K562 (cell line): ENCODE results near the gene TRUB1.

ENCODE experiments used
- BRCA1 ChIP-seq, 2 experiments: fragments of 450-650 bp in 1 of 2; sonication (generic) in 1 of 2; formaldehyde crosslinking in 1 of 2; IDR thresholded peaks; 2 replicates each; pipeline versions ENCODE4 v1.5.0 to v1.6.1; 2017 to 2020; ENCODE audit warnings: mild to moderate bottlenecking in 1 of 2, missing genetic modification reagents in 1 of 2
- TF ChIP-seq, protein P1 (sequence below), 3 experiments: fragments of 200-800 bp in 1 of 3; sonication (Bioruptor generic) in 1 of 3; sonication (generic) in 1 of 3; formaldehyde crosslinking in 1 of 3; IDR thresholded peaks; 2 replicates each; pipeline versions ENCODE4 v1.6.1 to v1.8.0; 2016 to 2022; ENCODE audit warnings: mild to moderate bottlenecking in 2 of 3, missing compliant biosample characterization in 2 of 3, missing genetic modification characterization in 2 of 3, missing genetic modification reagents in 1 of 3
- TF ChIP-seq, protein P2 (sequence below), 3 experiments: IDR thresholded peaks in 2 of 3; conservative IDR thresholded peaks in 1 of 3; 2 replicates each; pipeline ENCODE4 v1.5.1; 2011 to 2012; ENCODE audit warnings: low read length in 3 of 3, mild to moderate bottlenecking in 3 of 3, control low read depth in 2 of 3, improper control_type of control experiment in 1 of 3, inconsistent platforms in 1 of 3, low read depth in 1 of 3, mixed read lengths in 1 of 3, moderate library complexity in 1 of 3; ENCODE audit not compliant: insufficient read depth in 2 of 3

DNA sequence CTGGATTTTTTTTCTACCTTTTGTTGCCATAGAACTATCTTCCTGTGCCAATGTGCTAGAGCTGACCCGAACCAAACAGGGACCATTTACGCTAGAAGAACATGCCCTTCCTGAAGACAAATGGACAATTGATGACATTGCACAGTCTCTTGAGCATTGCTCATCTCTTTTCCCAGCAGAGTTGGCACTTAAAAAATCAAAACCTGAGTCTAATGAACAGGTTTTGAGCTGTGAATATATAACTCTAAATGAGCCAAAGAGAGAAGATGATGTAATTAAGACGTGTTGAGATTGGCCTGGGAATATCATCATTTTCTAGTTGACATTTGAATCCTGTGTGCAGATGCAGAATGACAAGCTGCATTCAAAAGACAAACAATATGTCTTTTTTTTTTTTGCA, 37.1 kb downstream of the TRUB1 start:
- TF ChIP-seq, protein P1, sequence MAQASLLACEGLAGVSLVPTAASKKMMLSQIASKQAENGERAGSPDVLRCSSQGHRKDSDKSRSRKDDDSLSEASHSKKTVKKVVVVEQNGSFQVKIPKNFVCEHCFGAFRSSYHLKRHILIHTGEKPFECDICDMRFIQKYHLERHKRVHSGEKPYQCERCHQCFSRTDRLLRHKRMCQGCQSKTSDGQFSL (CRISPR knock-in tag; IDR thresholded peaks at IDR 0.05): no peak
- TF ChIP-seq, protein P1 (tag; IDR thresholded peaks at IDR 0.05): no peak
- TF ChIP-seq, protein P2, sequence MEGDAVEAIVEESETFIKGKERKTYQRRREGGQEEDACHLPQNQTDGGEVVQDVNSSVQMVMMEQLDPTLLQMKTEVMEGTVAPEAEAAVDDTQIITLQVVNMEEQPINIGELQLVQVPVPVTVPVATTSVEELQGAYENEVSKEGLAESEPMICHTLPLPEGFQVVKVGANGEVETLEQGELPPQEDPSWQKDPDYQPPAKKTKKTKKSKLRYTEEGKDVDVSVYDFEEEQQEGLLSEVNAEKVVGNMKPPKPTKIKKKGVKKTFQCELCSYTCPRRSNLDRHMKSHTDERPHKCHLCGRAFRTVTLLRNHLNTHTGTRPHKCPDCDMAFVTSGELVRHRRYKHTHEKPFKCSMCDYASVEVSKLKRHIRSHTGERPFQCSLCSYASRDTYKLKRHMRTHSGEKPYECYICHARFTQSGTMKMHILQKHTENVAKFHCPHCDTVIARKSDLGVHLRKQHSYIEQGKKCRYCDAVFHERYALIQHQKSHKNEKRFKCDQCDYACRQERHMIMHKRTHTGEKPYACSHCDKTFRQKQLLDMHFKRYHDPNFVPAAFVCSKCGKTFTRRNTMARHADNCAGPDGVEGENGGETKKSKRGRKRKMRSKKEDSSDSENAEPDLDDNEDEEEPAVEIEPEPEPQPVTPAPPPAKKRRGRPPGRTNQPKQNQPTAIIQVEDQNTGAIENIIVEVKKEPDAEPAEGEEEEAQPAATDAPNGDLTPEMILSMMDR (IDR thresholded peaks at IDR 0.05 in 2 of 3, conservative IDR thresholded peaks at IDR 0.05 in 1 of 3; ENCODE audit: insufficient read depth in 2 of 3, low read depth in 1 of 3, low read length in 3 of 3): no peak
- TF ChIP-seq BRCA1 (IDR thresholded peaks at IDR 0.05) (no peak), BRCA1 (CRISPR knock-in tag; IDR thresholded peaks at IDR 0.05) (no peak)
